IMR-90 (cell line): ENCODE results near the gene PHF21B. TPM values are rescaled to one million over a fixed set of nuclear protein-coding genes. Genes with fewer than 3 reads are reported as not detected.
"Not testable (repeated sequence)": the region's sequence is repeated elsewhere in the genome, so short reads cannot be mapped to it uniquely, and the experiment has no call there.

Experiments
- ATAC-seq: fragments of 200-7000 bp; cut with Tn5 transposase; 2 replicates; pipeline ENCODE4 v1.9.1; 2020; ENCODE audit warnings: low read depth, mild to moderate bottlenecking, moderate library complexity
- BruUV-seq: library from RNA; stranded (reverse); fragments of 400-500 nt; replicated peaks from 2 replicates; lab custom pipeline; 2021; lab: Mats Ljungman, UMichigan
- CTCF ChIA-PET: fragments of 300-600 bp; formaldehyde crosslinking; extraction: SDS; loops from one replicate; lab custom pipeline; 2021; ENCODE audit warnings: antibody characterized with exemption; lab: Yijun Ruan, JAX
- POLR2A ChIA-PET: fragments of 300-600 bp; sonication (Branson Sonifier 250); formaldehyde crosslinking; loops from one replicate; lab custom pipeline; 2022; ENCODE audit warnings: antibody characterized with exemption; ENCODE audit not compliant: unreplicated experiment; lab: Charles Lee
- DNase-seq: peaks from one replicate; pipeline ENCODE4 v3.0.0; 2013
- H2AFZ ChIP-seq: replicated peaks from 2 replicates; pipeline ENCODE3; 2013; ENCODE audit warnings: low read length, mild to moderate bottlenecking; ENCODE audit not compliant: poor library complexity
- H2AK5ac ChIP-seq: 2 replicates; pipeline ENCODE4 v1.6.1; 2013; ENCODE audit warnings: low read depth, low read length, inconsistent platforms
- H2AK9ac ChIP-seq: replicated peaks from 2 replicates; pipeline ENCODE3; 2013; ENCODE audit warnings: mild to moderate bottlenecking, low read depth, low read length, moderate library complexity; ENCODE audit not compliant: poor library complexity
- H2BK120ac ChIP-seq: 2 replicates; pipeline ENCODE4 v1.6.1; 2013; ENCODE audit warnings: low read depth, low read length, inconsistent platforms
- H2BK15ac ChIP-seq: 3 replicates; pipeline ENCODE4 v1.6.1; 2013; ENCODE audit warnings: low read depth, low read length, inconsistent platforms
- H2BK20ac ChIP-seq: 2 replicates; pipeline ENCODE4 v1.6.1; 2013; ENCODE audit warnings: low read depth, mild to moderate bottlenecking, inconsistent platforms, low read length, moderate library complexity
- H2BK5ac ChIP-seq: 2 replicates; pipeline ENCODE4 v1.6.1; 2013; ENCODE audit warnings: mild to moderate bottlenecking, low read depth, low read length, inconsistent platforms; ENCODE audit not compliant: poor library complexity, severe bottlenecking
- H3K14ac ChIP-seq: replicated peaks from 2 replicates; pipeline ENCODE4 v1.6.1; 2013; ENCODE audit warnings: low read depth, low read length, inconsistent platforms
- H3K18ac ChIP-seq: 2 replicates; pipeline ENCODE4 v1.6.1; 2013; ENCODE audit warnings: low read depth, low read length, control low read depth
- H3K23ac ChIP-seq: 2 replicates; pipeline ENCODE4 v1.6.1; 2013; ENCODE audit warnings: low read depth, low read length, inconsistent platforms
- H3K27ac ChIP-seq: 2 replicates; pipeline ENCODE4 v1.5.1; 2013; ENCODE audit warnings: mild to moderate bottlenecking, control low read depth, low read length; ENCODE audit not compliant: insufficient read depth
- H3K27me3 ChIP-seq: 2 replicates; pipeline ENCODE4 v1.6.1; 2013; ENCODE audit warnings: low read length; ENCODE audit not compliant: control insufficient read depth, insufficient read depth
- H3K36me3 ChIP-seq: 2 replicates; pipeline ENCODE4 v1.6.1; 2013; ENCODE audit warnings: low read length, mixed read lengths; ENCODE audit not compliant: control insufficient read depth, insufficient read depth
- H3K4ac ChIP-seq: 2 replicates; pipeline ENCODE4 v1.6.1; 2013; ENCODE audit warnings: low read depth, low read length, inconsistent platforms
- H3K4me1 ChIP-seq: 2 replicates; pipeline ENCODE4 v1.6.1; 2013; ENCODE audit warnings: low read length, mixed read lengths; ENCODE audit not compliant: control insufficient read depth, insufficient read depth
- H3K4me2 ChIP-seq: 2 replicates; pipeline ENCODE4 v1.6.1; 2013; ENCODE audit warnings: low read depth, mild to moderate bottlenecking, control low read depth, low read length, moderate library complexity
- H3K4me3 ChIP-seq: 2 replicates; pipeline ENCODE4 v1.5.1; 2013; ENCODE audit warnings: low read depth, mild to moderate bottlenecking, control low read depth, low read length, moderate library complexity; ENCODE audit not compliant: insufficient read depth
- H3K56ac ChIP-seq: 2 replicates; pipeline ENCODE4 v1.6.1; 2013; ENCODE audit warnings: low read length, inconsistent platforms; ENCODE audit not compliant: insufficient read depth; ENCODE audit errors: extremely low read depth
- H3K79me1 ChIP-seq, 2 experiments: 2 replicates each; pipeline ENCODE4 v1.6.1; 2013; ENCODE audit warnings: low read length in 2 of 2, inconsistent platforms in 1 of 2, low read depth in 1 of 2
- H3K9ac ChIP-seq: 2 replicates; pipeline ENCODE4 v1.6.1; 2013; ENCODE audit warnings: low read depth, low read length, control low read depth
- H3K9me1 ChIP-seq: 2 replicates; pipeline ENCODE4 v1.6.1; 2013; ENCODE audit warnings: low read length, inconsistent platforms; ENCODE audit not compliant: insufficient read depth
- H3K9me3 ChIP-seq: 2 replicates; pipeline ENCODE4 v1.6.1; 2013; ENCODE audit warnings: low read length; ENCODE audit not compliant: control insufficient read depth, insufficient read depth
- H4K20me1 ChIP-seq: 2 replicates; pipeline ENCODE4 v1.6.1; 2013; ENCODE audit warnings: low read length, inconsistent platforms; ENCODE audit not compliant: insufficient read depth
- H4K5ac ChIP-seq: 2 replicates; pipeline ENCODE4 v1.6.1; 2013; ENCODE audit warnings: mild to moderate bottlenecking, low read depth, low read length, control low read depth
- H4K8ac ChIP-seq, 2 experiments: 2 replicates each; pipeline ENCODE4 v1.6.1; 2013; ENCODE audit warnings: low read depth in 2 of 2, low read length in 2 of 2, control low read depth in 1 of 2, inconsistent platforms in 1 of 2
- H4K91ac ChIP-seq: 2 replicates; pipeline ENCODE4 v1.6.1; 2013; ENCODE audit warnings: low read depth, low read length, inconsistent platforms; ENCODE audit not compliant: insufficient read depth
- CTCF ChIP-seq: conservative IDR thresholded peaks from 2 replicates; pipeline ENCODE4 v1.5.1; 2012; ENCODE audit warnings: mild to moderate bottlenecking, low read depth, low read length, improper control_type of control experiment
- MAZ ChIP-seq: IDR thresholded peaks from 2 replicates; pipeline ENCODE4 v1.6.1; 2012; ENCODE audit warnings: low read depth, mild to moderate bottlenecking, low read length, improper control_type of control experiment, moderate library complexity, borderline replicate concordance
- MXI1 ChIP-seq: IDR thresholded peaks from 2 replicates; pipeline ENCODE4 v1.6.1; 2012; ENCODE audit warnings: low read depth, mild to moderate bottlenecking, low read length, moderate library complexity, borderline replicate concordance
- POLR2A ChIP-seq: IDR thresholded peaks from 2 replicates; pipeline ENCODE4 v1.6.1; 2012; ENCODE audit warnings: mild to moderate bottlenecking, low read depth, low read length
- WGBS, 2 experiments: methylation state at CpG; one replicate each; pipeline versions ENCODE4 v1.1.5 to v1.1.7; 2013; ENCODE audit warnings: missing lambda C conversion rate in 2 of 2; ENCODE audit not compliant: insufficient read length in 1 of 2; ENCODE audit errors: extremely low coverage in 2 of 2; 5-methylcytosine and 5-hydroxymethylcytosine counted together
- dilution Hi-C: fragments of 300-500 bp; cut with HindIII; formaldehyde crosslinking; loops from one replicate; pipeline ENCODE4 v1.14.3; 2018; ENCODE audit warnings: low sequenced_read_pairs; ENCODE audit not compliant: unreplicated experiment
- in situ Hi-C: fragments of 300-500 bp; cut with MboI; formaldehyde crosslinking; loops from 3 replicates; pipeline ENCODE4 v1.14.3; 2019; ENCODE audit warnings: low sequenced_read_pairs, inconsistent platforms, mixed read lengths
- intact Hi-C: fragments of 100-400 bp; cut with micrococcal nuclease; formaldehyde crosslinking; loops from 2 replicates; pipeline ENCODE4 v1.10.0; 2022
- polyA plus RNA-seq, 3 experiments: library from polyadenylated mRNA; depleted of rRNA; stranded (reverse); fragments of >200 nt; gene quantifications; 2 replicates each; pipeline ENCODE4 v1.2.3, GENCODE V29; 2012; ENCODE audit warnings: low replicate concordance in 1 of 3
- total RNA-seq: library from RNA; depleted of rRNA; stranded (reverse); fragments of >200 nt; gene quantifications from 2 replicates; pipeline ENCODE4 v1.2.3, GENCODE V29; 2012

The PHF21B gene
- total and polyA plus RNA-seq, 2 of the 4 experiments (the other 2 are of a cell fraction), result 0.02 TPM; not detected in 1

GRCh38 chr22:44906248-44906936, 103.4 kb downstream of the PHF21B start:
- TF ChIP-seq POLR2A (no peak), CTCF (no peak), MAZ (no peak), MXI1 (no peak)
- POLR2A ChIA-PET, result no interaction called here
- H3K79me1 ChIP-seq, result no peaks in the 10 kb centered on the region
- H3K23ac ChIP-seq, result no peak overlapping the region
- no peak overlapping the region for H3K4me3 ChIP-seq
- no peaks in the 10 kb centered on the region for H3K36me3 ChIP-seq
- peaks cover 8% of the 10 kb centered on the region; the same call in 1 of the 2 replicates for H3K27me3 ChIP-seq
- no peak overlapping the region for H4K8ac ChIP-seq
- in situ Hi-C loops (no loop called here), dilution Hi-C loops (no loop called here), intact Hi-C loops (no loop called here)
- no peak overlapping the region for H4K5ac ChIP-seq
- no peak overlapping the region for H3K27ac ChIP-seq
- H3K14ac ChIP-seq, result no peak overlapping the region
- H2AFZ ChIP-seq, result no peak overlapping the region
- CTCF ChIA-PET, result no interaction called here
- H2BK15ac ChIP-seq, result no peak overlapping the region
- H2BK120ac ChIP-seq, result no peak overlapping the region
- no peak overlapping the region for H2BK20ac ChIP-seq
- H3K4me1 ChIP-seq, result no peaks in the 10 kb centered on the region
- H2AK9ac ChIP-seq, result no peak overlapping the region
- H3K4me2 ChIP-seq, result no peak overlapping the region
- H2AK5ac ChIP-seq, result no peak overlapping the region
- no peak overlapping the region for H3K9ac ChIP-seq
- no peak overlapping the region for H3K4ac ChIP-seq
- H2BK5ac ChIP-seq, result no peak overlapping the region
- H3K56ac ChIP-seq, result no peak overlapping the region
- no peaks in the 10 kb centered on the region for H3K9me1 ChIP-seq
- H3K18ac ChIP-seq, result no peak overlapping the region
- H3K9me3 ChIP-seq, result peaks cover 9% of the 10 kb centered on the region
- no TSS peak for BruUV-seq
- 75% methylated on average over 13 of the region's 21 CpGs; no CpG with 5 or more reads in 1 of the 2 experiments for WGBS, 2 experiments
- DNase-seq, result no peak
- H4K20me1 ChIP-seq, result no peaks in the 10 kb centered on the region
- H4K91ac ChIP-seq, result no peak overlapping the region
- ATAC-seq, result no peak

- H3K4me3 ChIP-seq, H3K9ac ChIP-seq, H2BK15ac ChIP-seq, H2BK5ac ChIP-seq, H4K91ac ChIP-seq, H3K9me1 ChIP-seq, H2AK5ac ChIP-seq, H2AFZ ChIP-seq, H3K14ac ChIP-seq, H4K5ac ChIP-seq, H3K4ac ChIP-seq, H2BK20ac ChIP-seq, POLR2A ChIA-PET, dilution Hi-C loops, H3K27me3 ChIP-seq, H3K4me1 ChIP-seq, H3K18ac ChIP-seq, in situ Hi-C loops, H3K23ac ChIP-seq, H4K8ac ChIP-seq, H2AK9ac ChIP-seq, BruUV-seq, H3K4me2 ChIP-seq, H3K79me1 ChIP-seq, H2BK120ac ChIP-seq, H3K56ac ChIP-seq, H3K27ac ChIP-seq, H3K36me3 ChIP-seq, H4K20me1 ChIP-seq, DNase-seq, intact Hi-C loops, ATAC-seq: not testable (repeated sequence)
- H3K9me3 ChIP-seq, result peaks cover 14% of the 10 kb centered on the region
- CTCF ChIA-PET, result interaction anchor here (0.6 kb wide), 1 partner anchor 239 kb away, joined by 3 read pairs; no protein-coding TSS in a partner anchor
- WGBS, 2 experiments, result 20% methylated on average over 1 of the region's 5 CpGs; no CpG with 5 or more reads in 1 of the 2 experiments
Measured at GRCh38 chr22:44904492-44905152, 105.2 kb downstream of the PHF21B start.
